ENCODE measurements around the gene GFI1B. TPM values are rescaled to one million over a fixed set of nuclear protein-coding genes. Genes with fewer than 3 reads are reported as not detected.
A peak's percentile ranks its signal among the peaks of the same experiment; 100 is the strongest.

The GFI1B gene
- not detected for polyA plus RNA-seq (2012; ENCODE audit: low read depth, missing spikeins)

DNA sequence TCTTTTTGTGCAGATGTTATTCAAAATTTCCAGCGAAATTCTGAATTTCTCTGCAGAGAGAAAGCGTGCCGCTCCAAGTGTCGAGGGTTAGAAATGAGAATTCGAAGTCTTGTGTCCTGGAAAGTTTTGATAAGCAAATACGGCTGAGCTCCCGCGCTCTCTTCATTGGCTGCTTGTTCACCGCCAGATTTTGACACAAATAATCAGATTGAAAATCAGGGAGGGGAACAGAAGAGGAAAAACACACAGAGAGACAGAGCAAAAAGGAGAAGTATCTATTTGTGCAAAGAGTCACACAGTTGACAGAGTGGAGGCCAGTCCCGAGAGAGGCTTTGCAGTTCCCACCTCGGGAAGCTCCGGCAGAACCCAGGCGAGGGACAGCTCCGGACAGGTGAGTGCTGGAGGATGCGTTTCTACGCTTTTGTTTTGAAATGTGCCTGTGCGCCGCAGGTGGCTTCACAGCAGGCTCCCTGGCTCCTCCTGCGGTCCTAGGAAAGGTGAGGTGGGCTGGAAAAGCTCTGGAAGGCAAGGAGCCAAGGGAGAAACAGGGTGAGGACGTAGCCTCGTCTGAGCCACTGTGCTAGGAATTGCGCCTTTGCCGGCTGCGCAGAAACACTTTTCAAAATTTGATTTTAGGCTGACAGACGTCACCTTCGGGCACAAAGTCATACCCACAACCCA, at the start of gene GFI1B:
GFI1B (plus strand) TSS at position 244 of the 681 bp plus-strand sequence. CDS start 7,985 bp downstream, outside the sequence.
- no peak for DNase-seq (ENCODE audit: insufficient read length, low spot score)
- TF ChIP-seq SPI1 (IDR thresholded peaks at IDR 0.05; ENCODE audit: low read depth, low read length) (no peak), POLR2AphosphoS5 (IDR thresholded peaks at IDR 0.05; ENCODE audit: low read depth, low read length) (no peak), POLR2A (IDR thresholded peaks at IDR 0.05; ENCODE audit: low read depth, low read length) (no peak), POU2F2 (IDR thresholded peaks at IDR 0.05; ENCODE audit: low read depth, low read length) (no peak), TAF1 (IDR thresholded peaks at IDR 0.05; ENCODE audit: low read depth, low read length) (no peak), PAX5 (IDR thresholded peaks at IDR 0.05; ENCODE audit: insufficient read depth, low read length, severe bottlenecking) (no peak)
- FAIRE-seq, result no peak

DNA sequence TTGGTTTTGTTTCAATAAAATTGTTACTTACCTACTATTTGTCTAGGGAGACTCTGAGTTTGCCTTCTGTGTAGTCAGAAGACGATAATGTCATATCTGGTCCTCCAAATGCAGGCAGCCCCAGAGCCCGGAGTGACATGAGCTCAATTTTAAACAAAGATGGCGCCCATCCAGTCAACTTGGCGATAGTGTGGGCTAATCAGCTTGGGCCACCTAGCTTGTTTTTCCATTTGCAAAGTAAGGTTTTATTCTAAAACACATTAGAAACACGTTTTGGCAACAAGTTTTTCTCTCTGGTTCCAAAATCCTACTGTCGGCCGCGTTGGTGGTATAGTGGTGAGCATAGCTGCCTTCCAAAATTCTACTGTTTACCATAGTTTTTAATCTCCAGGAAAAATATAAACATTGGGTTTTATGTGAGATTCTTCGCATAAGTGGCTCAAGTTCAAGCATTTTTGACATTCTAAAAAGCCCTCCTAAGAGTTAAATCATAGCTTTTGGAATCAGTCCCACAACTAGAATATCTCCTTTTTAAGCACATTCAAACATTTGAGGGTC, 47.2 kb upstream of the GFI1B start:
- TF ChIP-seq TAF1 (IDR thresholded peaks at IDR 0.05; ENCODE audit: low read depth, low read length), result no peak
- TF ChIP-seq SPI1 (IDR thresholded peaks at IDR 0.05; ENCODE audit: low read depth, low read length), result no peak
- no peak for TF ChIP-seq POU2F2 (IDR thresholded peaks at IDR 0.05; ENCODE audit: low read depth, low read length)
- no peak for TF ChIP-seq POLR2A (IDR thresholded peaks at IDR 0.05; ENCODE audit: low read depth, low read length)
- TF ChIP-seq PAX5 (IDR thresholded peaks at IDR 0.05; ENCODE audit: insufficient read depth, low read length, severe bottlenecking), result no peak
- no peak for TF ChIP-seq POLR2AphosphoS5 (IDR thresholded peaks at IDR 0.05; ENCODE audit: low read depth, low read length)
- no peak for DNase-seq (ENCODE audit: insufficient read length, low spot score)
- no peak for FAIRE-seq

DNA sequence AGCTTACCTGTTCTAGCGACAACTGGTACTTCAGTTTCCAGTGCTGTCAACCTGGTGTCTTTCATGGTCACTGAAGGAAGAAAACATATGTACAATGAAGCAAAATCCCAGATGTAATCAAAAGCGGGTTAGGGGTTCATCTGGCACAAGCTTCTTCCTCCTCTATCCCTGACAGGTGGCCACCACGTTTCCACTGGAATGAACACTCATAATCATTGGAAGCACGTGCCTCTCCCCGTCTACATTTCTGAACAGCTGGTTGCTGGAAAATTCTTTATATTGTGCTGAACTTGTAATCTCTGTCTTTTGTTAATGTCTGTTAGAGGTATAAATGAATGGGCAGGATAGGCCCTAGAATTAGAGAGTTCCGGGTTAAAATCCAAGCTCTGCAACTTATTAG, 43.5 kb upstream of the GFI1B start:
- no peak for FAIRE-seq
- DNase-seq (ENCODE audit: insufficient read length, low spot score), result no peak
- no peak for TF ChIP-seq POLR2AphosphoS5 (IDR thresholded peaks at IDR 0.05; ENCODE audit: low read depth, low read length)
- no peak for TF ChIP-seq SPI1 (IDR thresholded peaks at IDR 0.05; ENCODE audit: low read depth, low read length)
- TF ChIP-seq PAX5 (IDR thresholded peaks at IDR 0.05; ENCODE audit: insufficient read depth, low read length, severe bottlenecking), result no peak
- no peak for TF ChIP-seq TAF1 (IDR thresholded peaks at IDR 0.05; ENCODE audit: low read depth, low read length)
- no peak for TF ChIP-seq POU2F2 (IDR thresholded peaks at IDR 0.05; ENCODE audit: low read depth, low read length)
- no peak for TF ChIP-seq POLR2A (IDR thresholded peaks at IDR 0.05; ENCODE audit: low read depth, low read length)

DNA sequence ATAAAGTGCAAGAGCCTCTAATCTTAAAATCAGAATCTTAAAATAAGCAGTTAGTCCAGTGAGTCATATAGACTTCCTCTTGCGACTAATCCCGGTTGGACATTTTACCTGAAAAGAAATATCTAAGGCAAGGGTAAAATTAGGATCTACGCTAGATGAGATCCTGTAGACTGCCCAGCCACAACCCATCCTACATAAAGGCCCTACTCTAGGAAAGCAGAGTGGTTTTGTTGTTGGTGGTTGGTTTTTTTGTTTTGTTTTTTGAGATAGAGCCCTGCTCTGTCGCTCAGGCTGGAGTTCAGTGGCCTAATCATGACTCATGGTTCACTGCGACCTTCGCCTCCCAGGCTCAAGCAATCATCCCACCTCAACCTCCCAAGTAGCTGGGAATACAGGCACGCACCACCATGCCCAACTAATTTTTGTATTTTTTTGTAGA, 41.0 kb upstream of the GFI1B start:
- DNase-seq (ENCODE audit: insufficient read length, low spot score) (no peak), FAIRE-seq (no peak)
- TF ChIP-seq PAX5 (IDR thresholded peaks at IDR 0.05; ENCODE audit: insufficient read depth, low read length, severe bottlenecking), result no peak
- TF ChIP-seq POLR2A (IDR thresholded peaks at IDR 0.05; ENCODE audit: low read depth, low read length), result no peak
- TF ChIP-seq POLR2AphosphoS5 (IDR thresholded peaks at IDR 0.05; ENCODE audit: low read depth, low read length), result no peak

DNA sequence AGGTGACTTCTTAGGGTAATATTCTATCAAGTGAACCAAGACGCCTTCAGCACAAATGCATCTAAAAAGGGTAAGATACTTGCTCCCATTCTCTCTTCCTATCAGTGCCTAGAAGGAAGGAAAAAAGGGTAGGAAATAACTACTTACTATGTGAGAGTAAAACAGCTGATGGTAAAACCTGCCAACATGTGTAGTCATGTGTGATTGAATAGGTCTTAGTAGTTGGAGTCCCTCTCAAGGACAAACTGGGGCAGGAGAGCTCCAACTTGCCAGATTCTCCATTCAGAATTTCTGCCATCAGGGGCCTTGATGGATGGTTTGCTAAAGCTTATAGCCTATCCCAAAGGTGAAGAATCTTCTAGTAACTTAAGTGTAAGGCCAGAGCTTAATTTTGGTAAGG, 39.3 kb upstream of the GFI1B start:
- FAIRE-seq (no peak), DNase-seq (ENCODE audit: insufficient read length, low spot score) (no peak)
- no peak for TF ChIP-seq POLR2AphosphoS5 (IDR thresholded peaks at IDR 0.05; ENCODE audit: low read depth, low read length)
- no peak for TF ChIP-seq TAF1 (IDR thresholded peaks at IDR 0.05; ENCODE audit: low read depth, low read length)
- TF ChIP-seq PAX5 (IDR thresholded peaks at IDR 0.05; ENCODE audit: insufficient read depth, low read length, severe bottlenecking), result no peak
- TF ChIP-seq POLR2A (IDR thresholded peaks at IDR 0.05; ENCODE audit: low read depth, low read length), result no peak
- TF ChIP-seq SPI1 (IDR thresholded peaks at IDR 0.05; ENCODE audit: low read depth, low read length), result no peak
- TF ChIP-seq POU2F2 (IDR thresholded peaks at IDR 0.05; ENCODE audit: low read depth, low read length), result no peak

DNA sequence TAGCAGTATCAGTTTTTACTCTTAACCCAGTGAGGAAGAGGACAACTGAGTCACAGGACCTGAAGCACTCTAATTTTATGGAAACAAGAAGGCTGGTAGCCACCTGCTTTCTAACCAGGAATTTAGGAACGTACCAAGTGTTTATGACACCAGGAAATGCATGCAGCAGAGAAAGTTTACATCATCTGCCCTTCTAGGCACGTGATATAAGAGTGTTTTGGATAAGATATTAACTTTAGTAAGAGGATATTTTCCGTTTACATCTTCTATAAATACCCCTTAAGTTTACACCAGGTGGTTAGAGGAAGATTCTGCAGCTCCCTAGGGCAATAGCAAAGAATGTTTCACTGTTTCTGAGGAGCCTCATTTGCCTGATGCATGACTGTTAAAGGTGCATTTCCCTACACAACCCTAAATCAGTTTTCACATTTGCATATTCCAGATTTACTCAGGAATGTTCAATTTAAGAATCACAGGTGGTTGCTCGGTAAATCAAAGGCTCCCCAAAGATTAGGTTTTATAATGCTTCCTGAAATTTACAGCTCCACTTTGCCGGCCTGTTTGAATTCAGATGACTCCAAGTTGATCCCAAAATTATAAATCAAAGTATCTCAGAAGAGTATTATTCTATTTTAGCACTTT, 35.8 kb upstream of the GFI1B start:
- FAIRE-seq (no peak), DNase-seq (ENCODE audit: insufficient read length, low spot score) (no peak)
- no peak for TF ChIP-seq POU2F2 (IDR thresholded peaks at IDR 0.05; ENCODE audit: low read depth, low read length)
- no peak for TF ChIP-seq PAX5 (IDR thresholded peaks at IDR 0.05; ENCODE audit: insufficient read depth, low read length, severe bottlenecking)
- no peak for TF ChIP-seq TAF1 (IDR thresholded peaks at IDR 0.05; ENCODE audit: low read depth, low read length)
- no peak for TF ChIP-seq POLR2AphosphoS5 (IDR thresholded peaks at IDR 0.05; ENCODE audit: low read depth, low read length)
- no peak for TF ChIP-seq POLR2A (IDR thresholded peaks at IDR 0.05; ENCODE audit: low read depth, low read length)
- no peak for TF ChIP-seq SPI1 (IDR thresholded peaks at IDR 0.05; ENCODE audit: low read depth, low read length)

DNA sequence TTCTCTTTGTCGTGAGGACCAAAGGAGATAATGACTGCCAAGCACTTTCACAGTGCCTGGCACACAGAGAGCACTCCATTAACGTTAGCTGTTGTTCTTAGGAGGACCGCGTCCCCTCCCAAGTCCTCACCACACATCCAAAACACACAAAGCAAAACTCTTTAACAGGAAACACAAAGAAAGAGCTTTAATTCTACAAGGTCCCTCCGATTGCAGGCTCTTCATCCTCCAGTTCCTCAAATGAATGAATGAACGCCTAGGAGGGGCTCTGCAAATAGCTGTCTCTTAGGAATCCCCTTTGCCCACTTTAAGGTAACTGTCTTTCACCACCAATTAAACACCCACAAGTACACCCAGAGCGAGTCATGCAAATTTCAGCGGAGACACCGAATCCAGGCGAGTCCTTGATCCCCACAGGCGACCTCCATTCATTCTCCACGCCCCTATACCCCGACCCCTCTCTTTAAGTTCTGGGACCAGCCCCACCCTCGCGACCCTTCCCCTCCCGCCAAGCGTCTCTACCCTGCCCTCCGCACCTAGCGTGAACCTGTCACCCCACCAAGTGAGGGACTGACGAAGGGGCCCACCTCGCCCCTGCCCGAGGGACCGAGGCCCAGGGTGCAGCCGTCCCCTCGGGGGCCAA, 34.7 kb upstream of the GFI1B start:
- DNase-seq (ENCODE audit: insufficient read length, low spot score), result no peak
- FAIRE-seq, result peak; percentile 20
- TF ChIP-seq SPI1 (IDR thresholded peaks at IDR 0.05; ENCODE audit: low read depth, low read length), result 0 out of 2 replicates have a peak, but pooled peaks have one; percentile 21
- no peak for TF ChIP-seq POLR2A (IDR thresholded peaks at IDR 0.05; ENCODE audit: low read depth, low read length)

DNA sequence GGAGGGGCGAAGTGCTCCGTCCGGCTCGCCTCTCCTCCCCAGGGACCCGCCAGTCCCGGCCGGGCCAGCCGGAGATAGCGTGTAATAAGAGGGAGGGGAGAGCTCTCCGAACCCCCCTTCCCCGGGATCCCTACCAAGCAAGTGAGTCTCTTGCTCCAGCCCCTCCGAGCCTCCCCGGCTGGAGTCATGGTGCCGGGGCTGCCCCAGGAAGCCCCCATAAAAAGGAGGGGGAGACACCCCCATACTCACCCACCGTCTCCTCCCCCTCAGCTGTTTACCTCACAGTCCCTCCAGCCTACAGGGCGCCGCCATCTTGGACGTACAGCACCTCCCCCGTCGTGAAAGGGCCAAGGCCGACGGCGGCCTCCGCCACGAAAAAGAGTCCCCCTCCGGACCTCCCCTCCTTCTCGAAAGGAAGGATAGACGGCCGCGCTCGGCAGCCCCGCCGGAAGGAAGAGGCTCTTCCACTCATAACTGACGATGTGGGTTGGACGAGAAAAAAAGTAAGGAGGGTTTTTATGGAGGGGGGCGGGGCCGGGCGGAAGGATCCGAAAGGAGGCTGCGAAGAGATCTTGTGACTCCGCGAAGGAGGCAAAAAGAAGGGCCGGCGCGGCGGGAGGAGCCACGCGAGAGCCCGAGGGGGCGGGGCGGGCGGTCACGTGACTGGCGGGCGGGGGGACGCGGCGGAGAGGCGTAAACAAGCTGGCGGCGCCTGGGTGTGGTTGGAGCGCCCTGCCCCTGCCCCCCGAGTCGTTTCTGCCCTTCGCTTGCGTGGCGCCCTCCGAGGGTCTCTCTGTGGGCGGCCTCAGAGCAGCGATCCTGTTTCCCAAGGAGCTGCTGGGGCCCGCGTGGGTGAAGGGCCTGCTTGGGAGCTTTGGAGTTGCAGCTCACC, 34.0 kb upstream of the GFI1B start, which contains the start of gene TSC1:
TSC1 (minus strand) TSS at position 323 of the 892 bp plus-strand sequence. CDS start 15,744 bp downstream, outside the sequence.
- TF ChIP-seq POLR2AphosphoS5 (IDR thresholded peaks at IDR 0.05; ENCODE audit: low read depth, low read length) (0 out of 2 replicates have a peak, but pooled peaks have one; percentile 35), TAF1 (IDR thresholded peaks at IDR 0.05; ENCODE audit: low read depth, low read length) (peak; percentile 100), POLR2A (IDR thresholded peaks at IDR 0.05; ENCODE audit: low read depth, low read length) (peak; percentile 83), PAX5 (IDR thresholded peaks at IDR 0.05; ENCODE audit: insufficient read depth, low read length, severe bottlenecking) (no peak)
- DNase-seq (ENCODE audit: insufficient read length, low spot score), result peak; percentile 90
- peak; percentile 72 for FAIRE-seq
